ENCODE results near the gene FAM170B. TPM values are rescaled to one million over a fixed set of nuclear protein-coding genes. Genes with fewer than 3 reads are reported as not detected.
A peak's percentile ranks its signal among the peaks of the same experiment; 100 is the strongest.

The FAM170B gene
- total RNA-seq, 4 donors from 2014 or later, result not detected

- peaks cover 3 to 95% (median 29%) of the 10 kb centered on the region in 3 donors for H3K4me1 ChIP-seq
- H3K27ac ChIP-seq, result peak overlapping the region in 1 of 4 donors; percentile 3
- H3K9me3 ChIP-seq, result no peaks in the 10 kb centered on the region
- ATAC-seq, result no peak
- no peak overlapping the region for H3K4me3 ChIP-seq
- 100% methylated on average over 1 of the region's 7 CpGs; no CpG with 5 or more reads in 1 of the 2 donors for WGBS, 2 donors (ENCODE audit: low coverage in 1 of 2)
- TF ChIP-seq POLR2A (IDR thresholded peaks at IDR 0.05) (no peak), POLR2AphosphoS5 (IDR thresholded peaks at IDR 0.05) (no peak)
- H3K36me3 ChIP-seq, result peaks cover 0 to 14% of the 10 kb centered on the region in 2 donors
- H3K27me3 ChIP-seq, result no peaks in the 10 kb centered on the region
These were observed 25.2 kb downstream of the FAM170B start for GRCh38 chr10:49108656-49109055.

GRCh38 chr10:49107887-49108267 is 25.9 kb downstream of the FAM170B start:
- peaks cover 3 to 87% (median 29%) of the 10 kb centered on the region in 3 donors for H3K4me1 ChIP-seq
- ATAC-seq, result no peak

GRCh38 chr10:49107111-49107886 is 26.5 kb downstream of the FAM170B start:
- H3K27ac ChIP-seq, result no peak overlapping the region
- peaks cover 0 to 17% of the 10 kb centered on the region in 2 donors for H3K36me3 ChIP-seq
- H3K9me3 ChIP-seq, result no peaks in the 10 kb centered on the region
- H3K27me3 ChIP-seq, result no peaks in the 10 kb centered on the region
- 100% methylated on average over 1 of the region's 17 CpGs; no CpG with 5 or more reads in 1 of the 2 donors for WGBS, 2 donors (ENCODE audit: low coverage in 1 of 2)
- TF ChIP-seq CTCF (IDR thresholded peaks at IDR 0.05) (no peak), EP300 (IDR thresholded peaks at IDR 0.05) (no peak), POLR2A (IDR thresholded peaks at IDR 0.05) (no peak), POLR2AphosphoS5 (IDR thresholded peaks at IDR 0.05) (no peak)
- H3K4me3 ChIP-seq, result no peak overlapping the region
- no peak for ATAC-seq
- peaks cover 3 to 81% (median 29%) of the 10 kb centered on the region in 3 donors for H3K4me1 ChIP-seq

More at GRCh38 chr10:49107887-49108267, 25.9 kb downstream of the FAM170B start:
- Histone ChIP-seq H3K27ac (no peak overlapping the region), H3K27me3 (no peaks in the 10 kb centered on the region), H3K9me3 (no peaks in the 10 kb centered on the region), H3K36me3 (peaks cover 0 to 17% of the 10 kb centered on the region in 2 donors), H3K4me3 (no peak overlapping the region)
- no CpG with 5 or more reads among the region's 8 CpGs for WGBS, 2 donors (ENCODE audit: low coverage in 1 of 2)
- TF ChIP-seq EP300 (IDR thresholded peaks at IDR 0.05) (no peak), POLR2A (IDR thresholded peaks at IDR 0.05) (no peak), CTCF (IDR thresholded peaks at IDR 0.05) (no peak), POLR2AphosphoS5 (IDR thresholded peaks at IDR 0.05) (no peak)

GRCh38 chr10:49106451-49106850 is 27.4 kb downstream of the FAM170B start:
- peak; percentile 39 for ATAC-seq
- no peaks in the 10 kb centered on the region for H3K27me3 ChIP-seq
- H3K9me3 ChIP-seq, result no peaks in the 10 kb centered on the region
- peak overlapping the region in 1 of 4 donors; percentile 11 for H3K27ac ChIP-seq
- peaks cover 0 to 17% of the 10 kb centered on the region in 2 donors for H3K36me3 ChIP-seq
- TF ChIP-seq POLR2A (IDR thresholded peaks at IDR 0.05) (no peak), CTCF (IDR thresholded peaks at IDR 0.05) (no peak), EP300 (IDR thresholded peaks at IDR 0.05) (no peak), POLR2AphosphoS5 (IDR thresholded peaks at IDR 0.05) (no peak)
- 19% methylated on average over 6 of the region's 7 CpGs; no CpG with 5 or more reads in 1 of the 2 donors for WGBS, 2 donors (ENCODE audit: low coverage in 1 of 2)
- H3K4me3 ChIP-seq, result no peak overlapping the region
- H3K4me1 ChIP-seq, result peaks cover 3 to 72% (median 27%) of the 10 kb centered on the region in 3 donors

GRCh38 chr10:49105076-49105475 is 28.7 kb downstream of the FAM170B start:
- Histone ChIP-seq H3K27me3 (no peaks in the 10 kb centered on the region), H3K4me1 (peaks cover 3 to 59% (median 20%) of the 10 kb centered on the region in 3 donors), H3K4me3 (no peak overlapping the region), H3K27ac (no peak overlapping the region), H3K9me3 (no peaks in the 10 kb centered on the region), H3K36me3 (peaks cover 0 to 17% of the 10 kb centered on the region in 2 donors)
- ATAC-seq, result no peak
- 70 to 87% methylated on average over 4 of the region's 4 CpGs for WGBS, 2 donors (ENCODE audit: low coverage in 1 of 2)
- TF ChIP-seq POLR2A (IDR thresholded peaks at IDR 0.05), result no peak
- TF ChIP-seq POLR2AphosphoS5 (IDR thresholded peaks at IDR 0.05), result no peak
- no peak for TF ChIP-seq CTCF (IDR thresholded peaks at IDR 0.05)
- no peak for TF ChIP-seq EP300 (IDR thresholded peaks at IDR 0.05)
